HG02759 (cell line): ENCODE data around the gene RTP5.

Source experiments
- ATAC-seq: cut with Tn5 transposase; IDR thresholded peaks from one replicate; pipeline ENCODE4 v1.9.1; 2021; ENCODE audit warnings: mild to moderate bottlenecking, moderate library complexity; ENCODE audit not compliant: unreplicated experiment

Gene RTP5

DNA sequence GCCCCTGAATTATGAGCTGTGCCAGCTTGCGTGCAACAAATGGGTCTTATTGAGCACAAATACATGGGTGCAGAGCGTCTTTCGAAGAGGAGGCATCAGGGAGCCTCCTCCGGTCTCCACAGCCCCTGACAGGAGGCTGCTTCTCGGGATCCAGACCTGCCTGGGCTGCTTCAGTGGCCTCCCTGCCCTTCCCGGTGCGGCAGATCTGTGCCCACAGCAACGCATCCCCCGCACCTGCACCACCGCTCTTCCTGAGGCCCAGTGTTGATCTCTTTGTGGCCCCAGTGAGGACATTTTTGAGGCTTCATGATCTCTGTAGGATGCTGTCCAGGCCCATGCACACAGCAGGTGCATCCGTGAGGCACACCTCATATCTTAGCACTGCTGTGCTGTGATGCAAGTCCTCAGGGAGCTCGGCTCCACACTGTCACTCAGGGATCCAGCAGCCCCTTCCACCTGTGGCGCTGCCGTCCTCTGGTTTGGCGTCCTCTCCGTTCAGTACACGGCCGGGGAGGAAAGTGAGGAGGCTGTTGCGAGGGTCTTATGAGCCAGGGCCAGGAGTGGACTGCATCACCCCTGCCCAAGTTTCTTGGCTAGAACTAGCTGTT is 17.4 kb downstream of the RTP5 start:
- no peak for ATAC-seq

DNA sequence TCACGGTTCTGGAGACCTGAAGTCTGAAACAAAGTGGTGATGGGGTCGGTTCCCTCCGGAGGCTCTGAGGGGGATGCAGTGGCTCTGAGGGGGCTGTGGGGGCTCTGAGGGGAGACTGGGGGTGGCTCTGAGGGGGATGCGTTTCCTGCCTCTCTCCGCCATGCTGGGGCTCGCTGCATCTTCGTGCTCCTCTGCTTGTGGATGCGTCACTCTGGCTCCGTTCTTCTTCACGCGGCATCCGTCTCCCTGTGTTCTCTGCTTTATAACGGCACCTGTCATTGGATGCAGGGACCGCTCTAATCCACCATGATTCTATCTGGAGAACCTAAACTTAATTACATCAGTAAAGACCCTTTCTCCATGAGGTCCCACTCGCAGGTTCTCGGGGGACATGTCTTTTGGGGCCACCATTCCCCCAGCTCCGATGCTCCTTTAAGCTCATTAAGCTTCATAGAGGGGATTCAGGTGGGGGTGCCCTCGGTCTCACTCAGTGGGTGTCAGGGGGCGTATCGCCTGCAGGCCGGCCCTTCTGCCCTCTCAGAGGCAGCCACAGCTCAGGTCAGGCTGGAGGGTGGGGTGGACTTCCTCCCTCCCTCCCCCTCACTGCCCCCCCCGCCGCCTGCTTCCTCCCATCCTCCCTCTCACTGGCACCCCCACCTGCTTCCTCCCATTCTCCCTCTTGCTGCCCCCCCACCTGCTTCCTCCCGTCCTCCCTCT is 18.4 kb downstream of the RTP5 start:
- ATAC-seq = no peak

DNA sequence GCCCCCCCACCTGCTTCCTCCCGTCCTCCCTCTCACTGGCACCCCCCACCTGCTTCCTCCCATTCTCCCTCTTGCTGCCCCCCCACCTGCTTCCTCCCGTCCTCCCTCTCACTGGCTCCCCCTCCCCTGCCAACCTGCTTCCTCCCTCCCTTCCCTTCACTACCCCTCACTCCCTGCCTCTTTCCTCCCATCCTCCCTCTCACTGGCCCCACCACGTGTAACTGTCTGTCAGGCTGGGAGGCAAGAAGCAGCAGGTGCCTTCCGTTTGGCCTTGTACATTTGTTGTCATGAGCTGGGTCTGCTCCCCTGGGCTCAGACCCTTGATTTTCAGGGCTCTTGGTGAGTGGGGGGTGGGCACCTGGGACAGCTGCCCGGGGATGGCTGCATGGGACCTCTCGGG is 19.1 kb downstream of the RTP5 start:
- no peak for ATAC-seq

GRCh38 chr2:241890524-241891235 is 21.2 kb downstream of the RTP5 start:
- no peak for ATAC-seq

DNA sequence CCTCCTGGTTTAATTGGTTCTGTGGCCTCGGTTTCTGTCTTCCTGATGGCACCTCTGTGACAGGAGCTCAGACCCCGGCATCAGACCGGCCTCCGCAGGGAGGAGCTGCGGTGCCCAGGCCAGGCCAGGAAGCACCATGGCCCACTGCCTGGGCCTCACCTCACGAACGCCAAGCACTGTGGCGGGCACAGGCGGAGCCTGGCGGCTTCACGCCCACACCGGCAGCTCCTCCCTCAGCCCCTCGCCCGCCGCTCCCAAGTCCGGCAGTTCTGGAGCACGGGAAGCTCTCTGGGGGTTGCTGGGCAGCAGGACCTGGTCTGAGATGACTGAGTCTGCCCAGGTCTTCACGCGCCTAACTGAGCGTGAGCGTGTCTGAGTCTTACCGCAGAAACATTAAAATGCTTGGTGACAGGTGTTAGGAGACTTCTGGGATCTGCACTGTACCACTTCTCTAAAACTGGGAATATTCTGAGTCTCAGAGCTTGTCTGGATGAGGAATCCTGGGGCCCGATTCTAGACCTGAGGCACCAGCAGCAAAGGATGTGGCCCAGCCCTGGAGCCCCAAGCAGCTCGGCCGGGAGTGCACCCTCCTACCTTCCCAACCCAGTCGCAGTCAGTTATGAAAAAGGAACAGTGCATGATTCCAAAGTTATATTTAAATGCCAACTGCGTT is 21.9 kb downstream of the RTP5 start:
- no peak for ATAC-seq

DNA sequence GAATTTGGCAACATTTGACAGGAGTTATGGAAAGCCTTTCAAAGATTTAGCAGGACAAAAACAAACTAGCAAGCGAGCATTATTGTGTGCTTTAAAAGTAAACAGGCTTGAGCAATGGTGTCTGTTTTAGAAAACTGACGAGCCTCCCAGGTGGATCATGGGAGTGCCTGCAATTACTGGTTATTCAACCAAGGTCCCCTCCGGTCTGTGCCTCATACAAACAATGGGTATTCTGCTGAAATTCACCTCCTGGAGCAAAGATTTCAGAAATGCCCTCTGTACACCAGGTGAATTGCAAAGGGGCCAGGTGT is 22.4 kb downstream of the RTP5 start:
- ATAC-seq = no peak

DNA sequence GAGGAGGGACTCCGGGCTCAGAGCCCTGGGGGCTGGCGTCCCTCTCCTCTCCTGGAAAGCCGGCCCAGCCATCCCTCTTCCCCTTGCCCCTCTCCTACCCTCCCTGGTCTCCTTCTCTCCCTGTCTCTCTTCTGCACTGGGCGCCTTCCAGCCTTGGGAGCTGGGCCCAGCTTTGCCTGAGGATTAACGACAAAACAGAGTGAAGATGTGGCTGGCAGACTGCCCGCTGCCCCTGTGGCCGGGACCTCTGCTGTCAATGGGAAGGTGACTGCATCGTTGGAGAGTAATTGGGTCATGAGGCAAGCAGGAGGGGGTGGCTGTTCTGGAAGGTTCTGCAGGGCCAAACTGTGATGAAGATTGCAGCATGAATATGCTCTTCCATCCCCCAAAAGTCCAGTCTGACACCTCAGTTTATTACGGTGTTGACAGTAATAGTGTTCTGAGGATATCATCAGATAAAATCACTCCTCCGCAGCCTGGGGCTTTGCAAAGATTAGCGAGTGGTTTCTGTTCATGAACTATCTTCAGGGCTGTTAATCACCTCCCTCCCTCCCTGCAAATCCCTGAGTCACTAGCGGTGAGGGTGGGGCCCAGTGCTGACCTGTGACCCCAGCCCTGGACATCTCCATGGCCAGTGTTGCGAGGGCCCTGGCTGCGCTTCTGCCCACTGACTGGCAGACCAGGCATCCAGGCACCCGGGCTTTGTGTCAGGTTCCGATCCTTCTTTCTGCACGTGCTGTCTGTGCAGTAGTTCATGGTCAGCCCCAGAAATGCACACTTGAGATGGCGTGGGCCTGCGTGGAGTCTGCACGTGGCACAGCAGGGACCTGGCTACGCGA is 23.0 kb downstream of the RTP5 start:
- ATAC-seq = no peak

- ATAC-seq = no peak
These were observed 23.7 kb downstream of the RTP5 start for GRCh38 chr2:241893265-241893664.

DNA sequence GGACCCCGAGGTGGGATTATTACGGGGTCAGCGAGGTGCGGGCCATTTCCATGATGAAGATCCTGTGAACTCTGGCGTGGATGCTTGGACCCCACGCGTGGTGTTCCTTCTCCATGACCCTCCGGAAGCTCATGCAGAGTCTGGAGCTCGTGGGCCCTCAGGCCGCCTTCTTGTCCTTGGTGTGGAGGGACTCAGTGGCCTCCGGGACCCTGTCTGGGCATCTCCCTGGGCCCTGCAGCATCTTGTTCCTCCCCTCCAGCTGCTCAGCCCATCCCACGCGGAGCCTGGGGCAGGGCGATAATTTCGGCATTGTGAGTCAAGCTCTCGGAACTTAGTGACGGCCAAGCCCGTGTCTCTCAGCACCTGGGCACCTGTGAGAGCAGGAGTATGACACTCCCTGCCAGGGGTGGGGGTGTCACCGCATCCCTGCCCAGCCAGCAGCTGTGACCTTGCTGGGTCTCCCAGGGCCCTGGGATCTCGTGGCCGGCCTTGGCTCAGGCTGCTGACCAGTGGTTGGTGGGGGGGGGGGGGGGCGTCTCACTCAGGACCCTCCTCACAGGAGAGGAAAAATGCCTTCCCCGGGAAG is 24.6 kb downstream of the RTP5 start:
- ATAC-seq = no peak

GRCh38 chr2:241894681-241895426 is 25.3 kb downstream of the RTP5 start:
- ATAC-seq = no peak

- no peak for ATAC-seq
These were observed 25.8 kb downstream of the RTP5 start for GRCh38 chr2:241895427-241895711.

- no peak for ATAC-seq
These were observed 26.4 kb downstream of the RTP5 start for GRCh38 chr2:241895712-241896641.

DNA sequence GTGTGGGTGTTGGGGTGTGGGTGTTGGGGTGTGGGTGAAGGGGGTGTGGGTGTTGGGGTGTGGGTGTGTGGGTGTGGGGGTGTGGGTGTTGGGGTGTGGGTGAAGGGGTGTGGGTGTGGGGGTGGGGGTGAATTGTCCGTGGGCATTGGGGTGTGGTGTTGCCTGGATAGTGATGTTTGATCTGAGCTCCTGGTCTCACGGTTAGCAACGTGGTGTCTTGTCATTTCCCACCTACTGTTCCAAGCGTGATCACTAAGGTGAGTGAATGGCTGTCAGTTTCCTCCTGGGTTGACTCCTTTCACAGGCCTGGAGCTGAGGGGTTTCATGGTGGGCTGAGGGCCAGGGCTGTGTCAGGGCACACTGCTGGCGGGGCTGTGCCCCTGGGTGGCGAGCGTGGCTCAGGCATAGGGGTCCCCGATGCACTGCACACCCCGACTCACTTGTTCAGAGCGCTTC is 27.2 kb downstream of the RTP5 start:
- no peak for ATAC-seq

GRCh38 chr2:241897231-241897916 is 27.8 kb downstream of the RTP5 start:
- no peak for ATAC-seq

- ATAC-seq = no peak
These were observed 29.1 kb downstream of the RTP5 start for GRCh38 chr2:241898463-241899270.

DNA sequence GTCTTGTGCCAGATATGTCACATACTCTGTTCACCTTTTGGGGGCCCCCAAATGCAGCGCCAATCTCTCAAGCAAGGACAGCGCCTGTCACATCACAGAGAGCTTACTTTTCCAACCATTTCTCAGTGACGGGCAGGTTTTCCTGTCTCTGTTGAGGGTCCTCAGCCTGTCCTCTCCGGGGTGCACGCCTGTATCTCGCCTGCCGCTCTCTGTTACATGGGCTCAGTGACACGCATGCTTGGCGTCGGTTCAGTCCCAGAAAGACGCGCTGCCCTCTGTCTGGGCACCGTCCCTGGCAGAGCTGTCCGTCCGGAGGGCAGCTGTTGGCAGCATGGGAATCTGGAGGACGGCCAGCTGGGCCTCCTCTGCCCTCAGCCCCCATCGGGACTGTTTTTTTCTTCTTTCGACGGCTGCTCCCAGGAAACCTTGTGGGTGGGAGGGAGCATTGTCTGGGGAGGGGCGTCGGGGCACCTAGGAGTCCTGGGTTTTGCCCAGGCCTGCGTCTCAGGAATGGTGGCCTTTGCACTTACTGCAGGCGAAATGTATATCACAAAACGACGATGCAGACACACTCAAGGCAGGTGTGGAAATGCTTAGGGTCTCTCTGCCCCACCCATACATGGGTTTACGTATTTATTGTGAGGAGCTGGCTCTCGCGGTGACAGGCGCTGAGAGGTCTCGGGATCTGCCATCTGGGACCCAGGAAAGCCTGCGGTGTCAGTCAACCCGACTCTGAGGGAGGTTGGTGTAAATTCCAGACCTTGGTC is 30.9 kb downstream of the RTP5 start:
- ATAC-seq = no peak

- ATAC-seq = no peak
These were observed 31.5 kb downstream of the RTP5 start for GRCh38 chr2:241901018-241901380.
